Sigmoid colon (tissue), 7 donors: ENCODE measurements around the gene GGCT. TPM values are rescaled to one million over a fixed set of nuclear protein-coding genes. Genes with fewer than 3 reads are reported as not detected.
"Not testable (repeated sequence)": the region's sequence is repeated elsewhere in the genome, so short reads cannot be mapped to it uniquely, and the experiment has no call there.

Source experiments
- DNase-seq: peaks from one replicate; pipeline ENCODE4 v3.0.0-alpha.2; 2019
- H3K27ac ChIP-seq, 4 donors: fragments of 200-600 bp; sonication (generic); one replicate each; pipeline ENCODE4 v1.5.1; 2016 to 2019; ENCODE audit warnings: mild to moderate bottlenecking in 1 of 4
- H3K27me3 ChIP-seq, 3 donors: fragments of 200-600 bp; sonication (generic); one replicate each; pipeline ENCODE4 v1.5.1; 2019; ENCODE audit warnings: mild to moderate bottlenecking in 1 of 3
- H3K36me3 ChIP-seq, 4 donors: fragments of 200-600 bp; sonication (generic); one replicate each; pipeline ENCODE4 v1.5.1; 2016 to 2019
- H3K4me1 ChIP-seq, 4 donors: fragments of 200-600 bp; sonication (generic); one replicate each; pipeline ENCODE4 v1.5.1; 2017 to 2019
- H3K4me3 ChIP-seq, 4 donors: fragments of 200-600 bp; sonication (generic); one replicate each; pipeline ENCODE4 v1.5.1; 2017 to 2019; ENCODE audit warnings: mild to moderate bottlenecking in 2 of 4, moderate library complexity in 1 of 4
- H3K9me3 ChIP-seq, 4 donors: fragments of 200-600 bp in 3 of 4; sonication (generic) in 3 of 4; one replicate each; pipeline versions ENCODE4 v1.5.1 to v1.6.1; 2013 to 2019
- CTCF ChIP-seq, 4 experiments: fragments of 450-650 bp in 3 of 4; fragments of 200-600 bp in 1 of 4; IDR thresholded peaks; one replicate each; pipeline ENCODE4 v1.5.1; 2016 to 2019; ENCODE audit warnings: antibody characterized with exemption in 4 of 4, mild to moderate bottlenecking in 3 of 4, moderate library complexity in 2 of 4
- EP300 ChIP-seq, 4 donors: sonication (generic); formaldehyde crosslinking; IDR thresholded peaks; one replicate each; pipeline ENCODE4 v1.6.1; 2017; ENCODE audit warnings: antibody characterized with exemption in 4 of 4
- POLR2A ChIP-seq, 2 donors: fragments of 450-650 bp; IDR thresholded peaks; one replicate each; pipeline ENCODE4 v1.6.1; 2016; ENCODE audit warnings: antibody characterized with exemption in 2 of 2, mild to moderate bottlenecking in 2 of 2, moderate library complexity in 2 of 2
- POLR2AphosphoS5 ChIP-seq, 4 donors: sonication (generic); formaldehyde crosslinking; IDR thresholded peaks; one replicate each; pipeline ENCODE4 v1.6.1; 2017; ENCODE audit warnings: antibody characterized with exemption in 4 of 4
- WGBS, 2 donors: extraction: QIAGEN DNeasy Blood & Tissue Kit; methylation state at CpG; one replicate each; pipeline ENCODE4 v1.1.7; 2013; 5-methylcytosine and 5-hydroxymethylcytosine counted together
- intact Hi-C: fragments of 100-400 bp; cut with DNase I; formaldehyde crosslinking; loops from one replicate; pipeline ENCODE4 v1.15.1; 2023
- polyA plus RNA-seq, 3 donors: library from polyadenylated mRNA; stranded (reverse); fragments of 200-250 nt; gene quantifications; one replicate each; pipeline ENCODE4 v1.2.3, GENCODE V29; 2013
- total RNA-seq, 4 donors: library from RNA; depleted of rRNA; stranded (reverse); fragments of >200 nt; gene quantifications; one replicate each; pipeline ENCODE4 v1.1.0, GENCODE V29; 2016
- donor health status: healthy with polysubstance abuse.
- donor health status: Bipolar disorder and iron deficiency.
- donor health status: healthy.

The GGCT gene
- total and polyA plus RNA-seq, 7 donors = 18.8 to 97.3 (median 40.9) TPM

GRCh38 chr7:30533886-30534285 is 29.3 kb upstream of the GGCT start:
- intact Hi-C loops = no loop called here
- H3K9me3 ChIP-seq = no peaks in the 10 kb centered on the region
- 88 to 94% methylated on average over 5 of the region's 5 CpGs for WGBS, 2 donors
- no peak overlapping the region for H3K4me3 ChIP-seq
- H3K27me3 ChIP-seq = no peaks in the 10 kb centered on the region
- H3K4me1 ChIP-seq = no peaks in the 10 kb centered on the region
- peaks cover 0 to 9% (median 0%) of the 10 kb centered on the region in 4 donors for H3K36me3 ChIP-seq
- DNase-seq = no peak
- H3K27ac ChIP-seq = no peak overlapping the region
- TF ChIP-seq POLR2AphosphoS5 (IDR thresholded peaks at IDR 0.05) = no peak
- no peak for TF ChIP-seq CTCF (IDR thresholded peaks at IDR 0.05)
- TF ChIP-seq EP300 (IDR thresholded peaks at IDR 0.05) = no peak
- no peak for TF ChIP-seq POLR2A (IDR thresholded peaks at IDR 0.05)

- no peak for DNase-seq
- H3K4me3 ChIP-seq = no peak overlapping the region
- H3K27ac ChIP-seq = no peak overlapping the region
- H3K4me1 ChIP-seq = no peaks in the 10 kb centered on the region
- no peaks in the 10 kb centered on the region for H3K36me3 ChIP-seq
- 97 to 98% methylated on average over 3 of the region's 3 CpGs for WGBS, 2 donors
- H3K27me3 ChIP-seq = no peaks in the 10 kb centered on the region
- no peaks in the 10 kb centered on the region for H3K9me3 ChIP-seq
- intact Hi-C loops = no loop called here
- TF ChIP-seq POLR2A (IDR thresholded peaks at IDR 0.05) (no peak), EP300 (IDR thresholded peaks at IDR 0.05) (no peak)
Observed at GRCh38 chr7:30531286-30531685, 26.7 kb upstream of the GGCT start.

GRCh38 chr7:30530373-30530772 is 25.7 kb upstream of the GGCT start:
- TF ChIP-seq CTCF (IDR thresholded peaks at IDR 0.05) (no peak), POLR2A (IDR thresholded peaks at IDR 0.05) (no peak), EP300 (IDR thresholded peaks at IDR 0.05) (no peak), POLR2AphosphoS5 (IDR thresholded peaks at IDR 0.05) (no peak)
- Histone ChIP-seq H3K9me3 (no peaks in the 10 kb centered on the region), H3K27me3 (no peaks in the 10 kb centered on the region), H3K36me3 (no peaks in the 10 kb centered on the region), H3K27ac (no peak overlapping the region), H3K4me3 (no peak overlapping the region), H3K4me1 (no peaks in the 10 kb centered on the region)
- intact Hi-C loops = no loop called here
- 97 to 99% methylated on average over 1 of the region's 1 CpG for WGBS, 2 donors
- no peak for DNase-seq

DNA sequence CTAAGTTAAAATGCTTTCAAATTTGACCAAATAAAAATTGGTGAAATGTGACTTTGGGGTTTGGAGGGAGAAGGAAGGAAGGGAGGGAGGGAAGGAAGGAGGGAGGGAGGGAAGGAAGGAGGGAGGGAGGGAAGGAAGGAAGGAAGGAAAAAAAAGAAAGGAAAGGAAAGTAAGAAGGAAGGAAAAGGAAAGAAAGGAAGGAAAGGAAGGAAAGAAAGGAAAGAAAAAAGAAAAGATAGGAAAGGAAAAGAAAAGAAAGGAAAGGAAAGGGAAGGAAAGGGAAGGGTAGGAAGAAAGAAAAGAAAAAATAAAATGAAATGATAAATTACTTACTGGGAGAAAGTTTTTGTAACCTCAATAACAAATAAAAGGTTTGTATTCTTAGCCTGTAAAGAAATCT is 24.1 kb upstream of the GGCT start:
- DNase-seq = no peak
- TF ChIP-seq CTCF (IDR thresholded peaks at IDR 0.05) = no peak
- no peak for TF ChIP-seq POLR2AphosphoS5 (IDR thresholded peaks at IDR 0.05)
- no peak for TF ChIP-seq POLR2A (IDR thresholded peaks at IDR 0.05)
- TF ChIP-seq EP300 (IDR thresholded peaks at IDR 0.05) = no peak
- H3K27ac ChIP-seq = no peak overlapping the region
- H3K4me1 ChIP-seq = no peaks in the 10 kb centered on the region
- no peak overlapping the region for H3K4me3 ChIP-seq
- intact Hi-C loops = no loop called here
- no peaks in the 10 kb centered on the region for H3K27me3 ChIP-seq
- H3K36me3 ChIP-seq = no peaks in the 10 kb centered on the region
- no peaks in the 10 kb centered on the region for H3K9me3 ChIP-seq

DNA sequence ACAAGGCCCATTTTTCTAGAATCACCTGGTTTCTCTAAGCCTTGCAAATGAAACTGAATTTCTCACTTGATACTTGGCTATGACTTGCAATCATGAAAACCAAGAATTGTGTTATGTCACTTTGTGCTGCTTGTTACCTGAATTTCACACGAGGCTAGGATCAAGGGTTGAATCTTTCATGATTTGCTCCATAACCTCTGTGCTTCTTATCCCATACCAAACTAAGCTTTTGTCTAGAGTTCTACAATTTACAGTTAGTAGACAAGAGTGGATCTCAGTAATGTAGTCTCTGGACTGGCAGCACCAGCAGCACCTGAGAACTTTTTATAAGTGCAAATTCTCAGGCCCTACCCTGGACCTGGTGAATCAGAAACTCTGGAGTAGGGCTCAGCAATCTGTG is 22.7 kb upstream of the GGCT start:
- H3K4me1 ChIP-seq, intact Hi-C loops, H3K36me3 ChIP-seq, DNase-seq, H3K9me3 ChIP-seq, H3K27ac ChIP-seq, H3K4me3 ChIP-seq, H3K27me3 ChIP-seq: not testable (repeated sequence)
- 52 to 88% methylated on average over 1 of the region's 1 CpG for WGBS, 2 donors

GRCh38 chr7:30526163-30526562 is 21.5 kb upstream of the GGCT start:
- no peak for DNase-seq
- Histone ChIP-seq H3K4me1 (no peaks in the 10 kb centered on the region), H3K9me3 (no peaks in the 10 kb centered on the region), H3K27ac (no peak overlapping the region), H3K27me3 (no peaks in the 10 kb centered on the region), H3K4me3 (no peak overlapping the region), H3K36me3 (no peaks in the 10 kb centered on the region)
- TF ChIP-seq CTCF (IDR thresholded peaks at IDR 0.05) = no peak
- no peak for TF ChIP-seq POLR2A (IDR thresholded peaks at IDR 0.05)
- TF ChIP-seq POLR2AphosphoS5 (IDR thresholded peaks at IDR 0.05) = no peak
- no peak for TF ChIP-seq EP300 (IDR thresholded peaks at IDR 0.05)
- intact Hi-C loops = no loop called here
- WGBS, 2 donors = 94 to 96% methylated on average over 4 of the region's 4 CpGs
